22Rv1 (cell line): ENCODE measurements around the gene CNTNAP2.
"Not testable (repeated sequence)": the region's sequence is repeated elsewhere in the genome, so short reads cannot be mapped to it uniquely, and the experiment has no call there.

Source experiments
- H3K27ac ChIP-seq: fragments of 450-650 bp; 2 replicates; pipeline ENCODE4 v1.5.1; 2017
- ZFX ChIP-seq: fragments of 450-650 bp; IDR thresholded peaks from 2 replicates; pipeline ENCODE4 v1.6.1; 2017; ENCODE audit warnings: antibody characterized with exemption, borderline replicate concordance
- TF ChIP-seq, protein P1 (sequence below): fragments of 450-650 bp; IDR thresholded peaks from 2 replicates; pipeline ENCODE4 v1.5.1; 2017; ENCODE audit warnings: mild to moderate bottlenecking

Gene CNTNAP2

DNA sequence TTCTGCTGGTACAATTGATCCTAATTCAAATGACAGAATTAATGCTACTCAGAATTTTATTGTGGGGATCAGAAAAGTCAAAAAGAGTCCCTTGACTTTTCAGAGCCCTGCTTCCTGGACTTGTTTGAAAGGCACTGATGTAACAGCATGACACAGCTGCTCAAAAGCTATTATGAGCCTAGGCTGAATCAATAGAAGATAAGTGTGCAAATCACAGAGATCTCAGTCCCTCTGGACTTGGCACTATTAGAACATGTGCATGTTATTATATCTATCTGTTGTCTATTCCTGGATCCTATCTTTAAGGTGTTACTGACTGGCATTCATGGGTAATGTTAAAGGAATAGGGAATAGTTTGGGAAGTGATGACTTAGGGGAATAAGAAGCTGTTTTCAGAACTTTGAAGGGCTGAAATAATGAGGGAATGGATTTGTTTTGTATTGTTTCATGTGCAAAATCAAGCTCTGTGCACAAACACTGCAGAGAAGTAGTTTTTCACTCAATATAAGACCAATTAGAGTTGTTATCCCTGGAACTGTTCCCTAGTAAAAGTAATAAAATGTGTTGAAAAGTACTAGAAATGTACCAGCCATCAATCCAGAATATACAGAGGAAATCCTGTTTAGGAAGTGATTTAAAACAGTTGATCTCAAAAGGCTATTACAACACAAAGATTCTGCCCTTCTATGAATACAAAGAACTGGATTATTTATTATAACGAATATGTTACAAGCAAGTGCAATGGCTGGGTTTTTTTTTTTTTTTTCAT lies 1659.1 kb downstream of the CNTNAP2 start:
- H3K27ac ChIP-seq: no peak overlapping the region
- TF ChIP-seq, protein P1, sequence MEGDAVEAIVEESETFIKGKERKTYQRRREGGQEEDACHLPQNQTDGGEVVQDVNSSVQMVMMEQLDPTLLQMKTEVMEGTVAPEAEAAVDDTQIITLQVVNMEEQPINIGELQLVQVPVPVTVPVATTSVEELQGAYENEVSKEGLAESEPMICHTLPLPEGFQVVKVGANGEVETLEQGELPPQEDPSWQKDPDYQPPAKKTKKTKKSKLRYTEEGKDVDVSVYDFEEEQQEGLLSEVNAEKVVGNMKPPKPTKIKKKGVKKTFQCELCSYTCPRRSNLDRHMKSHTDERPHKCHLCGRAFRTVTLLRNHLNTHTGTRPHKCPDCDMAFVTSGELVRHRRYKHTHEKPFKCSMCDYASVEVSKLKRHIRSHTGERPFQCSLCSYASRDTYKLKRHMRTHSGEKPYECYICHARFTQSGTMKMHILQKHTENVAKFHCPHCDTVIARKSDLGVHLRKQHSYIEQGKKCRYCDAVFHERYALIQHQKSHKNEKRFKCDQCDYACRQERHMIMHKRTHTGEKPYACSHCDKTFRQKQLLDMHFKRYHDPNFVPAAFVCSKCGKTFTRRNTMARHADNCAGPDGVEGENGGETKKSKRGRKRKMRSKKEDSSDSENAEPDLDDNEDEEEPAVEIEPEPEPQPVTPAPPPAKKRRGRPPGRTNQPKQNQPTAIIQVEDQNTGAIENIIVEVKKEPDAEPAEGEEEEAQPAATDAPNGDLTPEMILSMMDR: no peak
- no peak for TF ChIP-seq ZFX

DNA sequence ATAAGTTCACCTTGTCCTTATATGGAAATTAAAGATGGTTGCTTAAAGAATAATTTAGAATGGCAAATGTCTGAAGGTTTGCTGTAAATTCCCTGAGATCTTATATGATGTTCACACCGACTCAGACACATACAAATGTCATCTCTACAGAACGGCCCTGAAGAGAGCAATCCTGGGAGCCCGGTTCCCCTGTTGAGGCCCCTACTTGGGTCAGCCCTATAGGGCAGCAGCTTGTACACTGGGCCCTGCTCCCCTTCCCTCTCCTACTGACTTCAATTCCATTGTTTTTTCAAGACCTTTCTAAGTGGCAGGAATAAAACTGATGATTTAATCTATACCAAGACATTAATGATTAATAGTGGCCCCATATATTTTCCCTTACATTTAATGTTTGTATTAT lies 1660.7 kb downstream of the CNTNAP2 start:
- TF ChIP-seq ZFX: no peak
- TF ChIP-seq, protein P1: no peak
- H3K27ac ChIP-seq: no peak overlapping the region

DNA sequence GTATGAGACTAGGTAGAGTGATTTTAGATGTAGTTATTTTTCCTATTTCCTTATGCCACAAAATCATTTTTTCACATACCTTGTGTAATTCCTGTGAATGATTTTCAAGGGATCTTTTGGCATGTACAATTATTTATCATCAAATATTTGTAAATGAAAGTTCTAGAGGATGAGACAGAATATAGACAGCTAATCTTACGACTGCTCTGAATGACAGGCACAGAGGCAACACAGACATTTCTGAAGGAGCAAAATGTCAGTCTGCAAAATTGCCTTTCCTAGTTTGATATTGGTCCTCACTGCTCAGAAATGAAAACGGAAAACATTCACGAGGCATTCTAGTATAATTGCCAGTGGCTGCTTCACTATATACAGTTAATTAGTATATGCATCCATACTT lies 1663.3 kb downstream of the CNTNAP2 start:
- H3K27ac ChIP-seq: no peak overlapping the region
- no peak for TF ChIP-seq ZFX

DNA sequence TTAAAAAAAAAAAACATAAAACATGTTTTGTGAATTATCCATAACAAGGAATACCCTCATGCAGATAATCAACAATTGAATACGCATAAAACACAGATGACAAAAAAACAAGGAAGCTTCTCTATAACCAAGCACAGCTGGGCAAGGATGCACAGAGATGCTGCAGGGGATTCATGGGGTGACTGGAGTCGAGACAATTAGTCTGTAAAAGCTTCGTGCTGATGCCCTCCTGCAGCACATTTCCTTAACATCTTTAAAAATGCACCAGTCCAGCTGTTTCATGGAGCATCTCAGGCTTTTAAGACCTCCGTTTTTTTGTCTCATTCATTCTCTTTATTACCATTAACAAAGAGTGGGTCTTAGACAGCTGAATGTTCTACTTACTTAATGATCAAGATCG lies 1680.0 kb downstream of the CNTNAP2 start:
- no peak overlapping the region for H3K27ac ChIP-seq
- TF ChIP-seq, protein P1: no peak
- TF ChIP-seq ZFX: no peak

DNA sequence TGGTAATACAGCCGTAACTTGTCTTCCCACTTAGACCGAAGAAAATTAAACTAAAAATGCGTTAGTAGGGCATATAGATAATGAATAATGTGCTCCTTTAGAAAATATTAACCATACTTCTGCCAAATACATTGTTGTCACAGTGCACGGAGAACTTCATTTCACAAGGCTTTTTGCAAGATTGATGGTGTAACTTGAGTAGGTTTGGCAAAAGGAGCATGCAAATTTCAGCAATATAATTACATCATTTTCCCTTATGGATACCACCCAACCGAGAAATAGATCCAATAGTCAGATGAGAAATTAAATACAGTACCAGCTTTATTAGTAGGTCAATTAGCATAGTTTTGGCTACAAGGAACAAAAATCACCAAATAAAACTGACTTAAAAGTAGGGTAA lies 1681.4 kb downstream of the CNTNAP2 start:
- no peak for TF ChIP-seq ZFX
- H3K27ac ChIP-seq: no peak overlapping the region

DNA sequence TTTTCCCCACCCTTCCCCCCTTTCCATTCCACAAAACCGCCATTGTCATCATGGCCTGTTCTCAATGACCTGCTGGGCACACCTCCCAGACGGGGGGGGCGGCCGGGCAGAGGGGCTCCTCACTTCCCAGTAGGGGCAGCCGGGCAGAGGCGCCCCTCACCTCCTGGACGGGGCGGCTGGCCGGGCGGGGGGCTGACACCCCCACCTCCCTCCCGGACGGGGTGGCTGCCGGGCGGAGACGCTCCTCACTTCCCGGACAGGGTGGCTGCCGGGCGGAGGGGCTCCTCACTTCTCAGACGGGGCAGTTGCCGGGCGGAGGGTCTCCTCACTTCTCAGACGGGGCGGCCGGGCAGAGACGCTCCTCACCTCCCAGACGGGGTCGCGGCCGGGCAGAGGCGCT lies 1685.2 kb downstream of the CNTNAP2 start:
- H3K27ac ChIP-seq: not testable (repeated sequence)

DNA sequence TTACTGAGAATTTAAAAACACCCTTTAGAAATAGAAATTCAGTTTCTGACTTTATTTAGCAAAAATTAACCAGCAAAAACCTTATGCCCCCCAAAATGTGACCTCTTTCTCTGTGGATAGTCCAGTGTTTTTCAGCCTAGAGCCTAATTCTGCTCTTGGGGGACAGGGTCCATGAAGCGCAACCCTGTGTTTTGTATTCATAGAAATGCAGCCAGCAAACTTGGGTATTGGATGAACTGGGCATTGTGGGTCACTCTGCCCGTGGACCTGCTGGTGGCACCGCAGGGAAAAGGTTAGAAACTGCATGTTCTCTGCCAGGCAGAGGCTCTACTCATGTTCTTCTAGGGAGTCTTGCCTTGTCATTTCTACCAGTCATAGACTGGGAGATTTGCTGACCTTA lies 1686.5 kb downstream of the CNTNAP2 start:
- TF ChIP-seq, protein P1: no peak
- TF ChIP-seq ZFX: no peak
- no peak overlapping the region for H3K27ac ChIP-seq

DNA sequence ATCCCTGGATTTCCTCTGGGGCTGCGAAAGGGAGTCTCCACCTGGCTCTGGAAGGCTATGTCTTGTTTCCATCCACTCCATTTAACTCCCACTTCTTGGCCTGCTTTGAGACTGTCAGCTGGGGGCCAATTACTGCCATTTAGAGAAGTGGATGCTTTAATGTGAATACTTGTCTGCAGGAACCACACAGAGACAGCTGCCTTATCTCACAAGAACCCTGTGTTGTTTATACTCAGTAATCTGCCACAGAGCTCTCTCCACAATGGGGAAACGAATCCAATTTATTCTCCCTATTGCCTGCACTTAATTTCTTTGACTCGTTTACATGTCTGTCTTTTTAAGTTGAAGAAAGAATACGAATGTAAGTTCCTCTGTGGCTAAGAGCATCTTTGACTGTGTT lies 1687.0 kb downstream of the CNTNAP2 start:
- TF ChIP-seq ZFX: no peak
- TF ChIP-seq, protein P1: no peak
- H3K27ac ChIP-seq: no peak overlapping the region

DNA sequence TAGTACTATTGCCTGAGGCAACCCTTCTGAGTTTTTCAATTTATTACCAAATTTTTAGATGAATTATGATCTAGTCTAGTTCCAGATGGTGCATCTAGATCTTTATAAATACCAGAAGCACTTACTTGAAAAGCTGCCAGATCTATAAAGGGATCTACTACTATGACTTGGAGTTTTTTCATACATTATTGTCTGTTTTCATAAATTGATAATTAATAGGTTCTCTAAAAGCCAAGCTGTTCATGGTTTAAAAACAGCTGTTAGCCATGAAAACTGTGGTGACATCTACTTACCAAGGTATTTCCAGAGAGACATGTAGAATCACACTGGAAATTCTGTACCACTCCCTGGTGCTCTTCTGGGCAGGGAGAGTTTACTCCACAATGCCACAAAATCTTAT lies 1687.4 kb downstream of the CNTNAP2 start:
- TF ChIP-seq, protein P1: no peak
- no peak for TF ChIP-seq ZFX
- H3K27ac ChIP-seq: no peak overlapping the region
